Epithelial cell of proximal tubule (primary cell): ENCODE data around the gene UNC13C. TPM values are rescaled to one million over a fixed set of nuclear protein-coding genes. Genes with fewer than 3 reads are reported as not detected.

ENCODE experiments used
- DNase-seq: peaks from one replicate; pipeline ENCODE4 v3.0.0-alpha.2; 2011; ENCODE audit warnings: low read depth
- H3K4me3 ChIP-seq: 2 replicates; pipeline ENCODE4 v1.5.1; 2011; ENCODE audit warnings: low read depth, mild to moderate bottlenecking, low read length
- total RNA-seq: library from RNA; depleted of rRNA; stranded (reverse); fragments of >200 nt; gene quantifications from 2 replicates; pipeline ENCODE4 v1.2.3, GENCODE V29; 2015
- TF ChIP-seq, protein P1 (sequence below): conservative IDR thresholded peaks from 2 replicates; pipeline ENCODE4 v1.5.1; 2012; ENCODE audit warnings: low read depth, mild to moderate bottlenecking, low read length

Gene UNC13C
- total RNA-seq, 1 donor from 2014 or later, result 0.06 TPM

DNA sequence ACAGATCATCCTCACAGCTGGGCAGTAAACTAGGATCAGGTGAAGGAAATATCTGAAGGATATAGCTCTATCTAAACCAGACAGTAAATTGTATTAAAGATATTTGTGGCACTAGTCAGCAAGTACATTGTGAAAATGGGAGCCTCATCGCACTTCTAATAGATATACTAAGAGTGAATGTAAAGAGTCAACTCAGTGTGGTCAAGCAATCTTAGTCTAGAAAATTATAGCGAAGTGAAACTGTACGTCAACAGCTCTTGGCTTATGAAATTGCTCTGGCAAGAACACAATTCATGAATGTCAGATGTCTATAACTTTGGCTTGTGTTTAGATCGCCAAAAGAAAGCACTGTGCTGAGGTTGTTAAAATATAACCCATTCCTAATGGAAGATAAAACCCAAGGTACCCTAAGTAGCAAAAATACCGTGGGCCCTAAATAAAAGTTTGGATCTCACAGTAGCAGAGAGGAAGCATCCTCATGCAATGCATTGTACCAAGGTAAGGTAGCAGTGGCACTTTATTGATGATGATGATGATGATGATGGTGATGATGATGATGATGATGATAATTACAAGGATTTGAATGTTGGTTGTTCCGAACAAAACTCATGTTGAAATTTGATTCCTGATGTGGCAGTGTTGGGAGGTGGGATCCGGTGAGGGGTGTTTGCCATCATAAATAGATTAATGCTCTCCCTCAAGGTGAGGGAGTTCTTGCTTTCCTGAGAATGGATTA lies 228.5 kb downstream of the UNC13C start:
- TF ChIP-seq, protein P1, sequence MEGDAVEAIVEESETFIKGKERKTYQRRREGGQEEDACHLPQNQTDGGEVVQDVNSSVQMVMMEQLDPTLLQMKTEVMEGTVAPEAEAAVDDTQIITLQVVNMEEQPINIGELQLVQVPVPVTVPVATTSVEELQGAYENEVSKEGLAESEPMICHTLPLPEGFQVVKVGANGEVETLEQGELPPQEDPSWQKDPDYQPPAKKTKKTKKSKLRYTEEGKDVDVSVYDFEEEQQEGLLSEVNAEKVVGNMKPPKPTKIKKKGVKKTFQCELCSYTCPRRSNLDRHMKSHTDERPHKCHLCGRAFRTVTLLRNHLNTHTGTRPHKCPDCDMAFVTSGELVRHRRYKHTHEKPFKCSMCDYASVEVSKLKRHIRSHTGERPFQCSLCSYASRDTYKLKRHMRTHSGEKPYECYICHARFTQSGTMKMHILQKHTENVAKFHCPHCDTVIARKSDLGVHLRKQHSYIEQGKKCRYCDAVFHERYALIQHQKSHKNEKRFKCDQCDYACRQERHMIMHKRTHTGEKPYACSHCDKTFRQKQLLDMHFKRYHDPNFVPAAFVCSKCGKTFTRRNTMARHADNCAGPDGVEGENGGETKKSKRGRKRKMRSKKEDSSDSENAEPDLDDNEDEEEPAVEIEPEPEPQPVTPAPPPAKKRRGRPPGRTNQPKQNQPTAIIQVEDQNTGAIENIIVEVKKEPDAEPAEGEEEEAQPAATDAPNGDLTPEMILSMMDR, result no peak
- DNase-seq, result no peak
- H3K4me3 ChIP-seq, result no peak overlapping the region

DNA sequence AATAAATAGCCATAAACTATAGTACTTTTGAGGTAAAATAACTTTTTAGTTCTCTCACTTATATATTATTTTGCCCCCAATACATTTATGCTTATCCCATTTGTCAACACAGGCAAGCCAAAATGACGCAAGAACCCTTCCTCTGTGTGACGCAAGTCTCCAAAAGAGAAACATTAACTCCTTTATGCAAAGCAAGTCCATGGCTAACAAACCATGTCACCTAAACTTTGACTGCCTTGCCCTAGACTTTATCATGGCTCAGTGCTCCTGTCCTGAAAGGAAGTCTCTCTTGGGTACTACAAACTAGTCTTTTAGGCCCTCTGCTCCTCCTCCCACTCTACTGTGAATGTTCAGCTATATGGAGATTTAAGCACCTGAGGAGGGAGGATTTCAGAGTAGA lies 230.5 kb downstream of the UNC13C start:
- DNase-seq, result peak; percentile 56
- no peak overlapping the region for H3K4me3 ChIP-seq
- TF ChIP-seq, protein P1, result no peak

DNA sequence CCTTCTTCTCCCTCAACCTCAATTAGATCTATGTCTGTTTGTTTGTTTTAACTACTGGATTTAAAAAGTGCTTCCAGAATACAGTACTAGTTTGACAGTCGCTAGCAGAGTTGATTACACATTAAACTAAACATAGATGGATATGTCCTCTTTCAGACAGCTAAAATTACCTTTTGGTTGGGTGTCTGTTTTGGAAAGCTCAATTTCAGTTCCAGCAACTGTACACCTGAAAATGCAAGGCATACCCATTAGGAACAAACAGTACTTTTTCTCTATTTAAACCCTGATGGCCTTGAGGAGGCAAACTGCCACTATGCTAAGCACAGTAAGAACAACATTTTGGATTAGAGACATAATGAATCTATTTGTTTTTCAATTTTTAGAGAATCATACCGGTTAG lies 234.4 kb downstream of the UNC13C start:
- H3K4me3 ChIP-seq, result no peak overlapping the region
- DNase-seq, result no peak
- TF ChIP-seq, protein P1, result no peak

DNA sequence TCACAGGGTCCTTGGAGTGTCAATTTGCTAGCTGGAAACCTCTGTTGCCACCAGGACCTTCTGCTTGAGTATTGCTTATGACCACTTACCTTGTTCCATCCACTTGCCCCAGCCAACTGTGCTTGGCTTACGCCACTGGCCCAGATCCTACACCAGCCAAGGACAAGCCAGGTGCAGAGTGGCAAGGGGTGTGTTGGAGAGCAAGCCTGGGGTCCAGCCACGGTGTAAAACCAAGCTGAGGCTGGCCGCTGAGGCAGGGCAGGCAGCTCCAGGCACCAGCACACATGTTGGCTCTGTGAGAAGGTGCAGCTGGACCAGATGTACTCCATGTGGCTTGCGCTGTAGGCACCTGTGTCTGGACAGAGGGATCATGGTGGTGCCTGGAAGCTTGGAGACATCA lies 248.2 kb downstream of the UNC13C start:
- no peak for DNase-seq
- TF ChIP-seq, protein P1, result no peak
- H3K4me3 ChIP-seq, result no peak overlapping the region

DNA sequence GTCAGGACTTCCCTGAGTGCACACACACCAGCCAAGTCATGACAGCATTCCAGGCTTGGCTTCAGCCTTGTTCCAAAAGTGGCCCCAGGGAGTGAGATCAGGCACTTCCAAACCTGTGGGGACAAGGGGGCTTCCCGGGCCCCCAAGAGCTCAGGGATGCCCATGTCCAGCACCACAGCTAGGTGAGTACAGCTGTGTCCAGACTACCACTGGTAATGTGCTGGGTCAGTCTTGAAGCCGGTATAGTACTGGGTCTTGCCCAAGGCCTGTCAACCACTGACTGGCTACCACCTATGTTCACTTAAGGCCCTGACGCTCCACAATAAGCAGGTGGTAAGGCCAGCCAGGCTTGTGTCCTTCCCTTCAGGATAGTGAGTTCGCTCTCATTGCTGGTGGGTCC lies 249.3 kb downstream of the UNC13C start:
- no peak overlapping the region for H3K4me3 ChIP-seq
- TF ChIP-seq, protein P1, result no peak
- no peak for DNase-seq

DNA sequence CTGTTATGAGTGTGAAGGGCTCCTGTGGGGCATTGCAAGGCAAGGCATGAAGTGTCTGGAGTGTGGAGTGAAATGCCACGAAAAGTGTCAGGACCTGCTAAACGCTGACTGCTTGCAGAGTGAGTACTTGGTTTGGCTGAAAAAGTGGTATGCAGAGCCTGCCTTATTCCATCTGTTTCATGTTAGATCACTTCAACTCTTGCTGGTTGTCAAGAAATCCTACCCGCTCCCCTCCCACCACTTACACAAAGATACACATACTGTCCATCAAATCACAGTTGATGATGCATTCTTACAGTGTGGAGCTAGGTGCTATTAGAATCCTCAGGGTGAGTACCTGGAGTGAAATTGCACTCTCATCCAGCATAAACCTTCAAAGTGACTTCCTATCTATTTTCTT lies 272.1 kb downstream of the UNC13C start:
- DNase-seq, result no peak

More for the DNA sequence above, 272.1 kb downstream of the UNC13C start:
- TF ChIP-seq, protein P1, result no peak
- H3K4me3 ChIP-seq, result no peak overlapping the region
